B cell (primary cell): ENCODE data around the gene EEF1AKMT3. TPM values are rescaled to one million over a fixed set of nuclear protein-coding genes. Genes with fewer than 3 reads are reported as not detected.

Experiments used
- ATAC-seq: fragments of 200-7000 bp; cut with Tn5 transposase; one replicate; pipeline ENCODE4 v1.10.0; 2021; ENCODE audit warnings: low read depth, mild to moderate bottlenecking, moderate number of reproducible peaks, moderate library complexity
- CTCF ChIA-PET: fragments of 350-600 bp; sonication (Branson Sonifier 250); formaldehyde crosslinking; loops from one replicate; lab custom pipeline; 2021; ENCODE audit warnings: antibody characterized with exemption, inconsistent platforms; lab: Charles Lee
- POLR2A ChIA-PET: fragments of 350-600 bp; sonication (Branson Sonifier 250); formaldehyde crosslinking; loops from one replicate; lab custom pipeline; 2021; ENCODE audit warnings: antibody characterized with exemption; lab: Charles Lee
- DNase-seq: peaks from one replicate; pipeline ENCODE4 v3.0.0; 2013
- H2AFZ ChIP-seq: 2 replicates; pipeline ENCODE4 v1.6.1; 2012; ENCODE audit warnings: mild to moderate bottlenecking, low read depth, low read length; ENCODE audit not compliant: insufficient read depth, poor library complexity, severe bottlenecking
- H3K27ac ChIP-seq, 2 donors: 1 replicate in 1 of 2; 2 replicates in 1 of 2; pipeline ENCODE4 v1.5.1; 2012 to 2013; ENCODE audit warnings: low read length in 2 of 2, mild to moderate bottlenecking in 2 of 2, moderate library complexity in 1 of 2
- H3K27me3 ChIP-seq, 4 experiments: fragments of 200-600 bp in 1 of 4; sonication (generic) in 1 of 4; replicated peaks in 1 of 4; 1 replicate in 2 of 4; 2 replicates in 2 of 4; pipeline versions ENCODE4 v1.6.1 to v1.7.0; 2013 to 2016; ENCODE audit warnings: low read length in 3 of 4, mild to moderate bottlenecking in 2 of 4, mixed read lengths in 1 of 4, moderate library complexity in 1 of 4; ENCODE audit not compliant: insufficient read depth in 4 of 4, control insufficient read depth in 3 of 4; ENCODE audit errors: control extremely low read depth in 1 of 4
- H3K36me3 ChIP-seq, 2 experiments: replicated peaks in 1 of 2; 1 replicate in 1 of 2; 2 replicates in 1 of 2; pipeline versions ENCODE4 v1.6.1 to v1.7.1; 2013; ENCODE audit warnings: low read length in 1 of 2; ENCODE audit not compliant: insufficient read depth in 2 of 2, control insufficient read depth in 1 of 2; ENCODE audit errors: control extremely low read depth in 1 of 2, extremely low read depth in 1 of 2
- H3K4me1 ChIP-seq, 2 donors: fragments of 200-600 bp in 1 of 2; sonication (generic) in 1 of 2; 1 replicate in 1 of 2; 2 replicates in 1 of 2; pipeline versions ENCODE4 v1.5.1 to v1.6.1; 2013 to 2017; ENCODE audit warnings: low read length in 2 of 2; ENCODE audit not compliant: control insufficient read depth in 2 of 2, insufficient read depth in 2 of 2
- H3K4me2 ChIP-seq: replicated peaks from 2 replicates; pipeline ENCODE3; 2012; ENCODE audit warnings: mild to moderate bottlenecking, low read depth, low read length; ENCODE audit not compliant: poor library complexity, severe bottlenecking
- H3K4me3 ChIP-seq, 5 experiments: fragments of 200-600 bp in 1 of 5; sonication (generic) in 1 of 5; 1 replicate in 3 of 5; 2 replicates in 2 of 5; pipeline versions ENCODE4 v1.5.1 to v1.7.0; 2011 to 2016; ENCODE audit warnings: low read length in 4 of 5, mild to moderate bottlenecking in 4 of 5, low read depth in 2 of 5, control low read depth in 1 of 5, moderate library complexity in 1 of 5; ENCODE audit not compliant: insufficient read depth in 1 of 5; ENCODE audit errors: control extremely low read depth in 1 of 5, extremely low read depth in 1 of 5
- H3K79me2 ChIP-seq: fragments of 200-600 bp; sonication (generic); one replicate; pipeline ENCODE4 v1.6.0; 2016; ENCODE audit warnings: low read length; ENCODE audit not compliant: control insufficient read depth, insufficient read depth
- H3K9ac ChIP-seq: fragments of 200-600 bp; sonication (generic); 2 replicates; pipeline ENCODE4 v1.6.1; 2017; ENCODE audit warnings: mild to moderate bottlenecking, low read length, moderate library complexity
- H3K9me3 ChIP-seq, 3 donors: one replicate each; pipeline versions ENCODE4 v1.6.1 to v1.7.1; 2013; ENCODE audit warnings: low read length in 2 of 3; ENCODE audit not compliant: control insufficient read depth in 2 of 3, insufficient read depth in 1 of 3; ENCODE audit errors: control extremely low read depth in 1 of 3
- H4K20me1 ChIP-seq: 2 replicates; pipeline ENCODE4 v1.6.0; 2012; ENCODE audit warnings: mild to moderate bottlenecking, low read length; ENCODE audit not compliant: insufficient read depth, control insufficient read depth, poor library complexity, severe bottlenecking
- H3K27ac Mint-ChIP-seq: one replicate; pipeline ENCODE4 v1.8.0; 2021; ENCODE audit warnings: mixed read lengths
- H3K27me3 Mint-ChIP-seq: one replicate; pipeline ENCODE4 v1.8.0; 2021; ENCODE audit warnings: mixed read lengths
- H3K4me1 Mint-ChIP-seq: one replicate; pipeline ENCODE4 v1.8.0; 2021; ENCODE audit warnings: mixed read lengths
- H3K4me3 Mint-ChIP-seq: one replicate; pipeline ENCODE4 v1.8.0; 2021; ENCODE audit warnings: mixed read lengths
- H3K9me3 Mint-ChIP-seq: one replicate; pipeline ENCODE4 v1.8.0; 2022; ENCODE audit warnings: mixed read lengths; ENCODE audit not compliant: insufficient read depth
- EZH2 ChIP-seq: IDR thresholded peaks from 2 replicates; pipeline ENCODE4 v1.6.1; 2012; ENCODE audit warnings: borderline replicate concordance, low read depth, mild to moderate bottlenecking, moderate library complexity, low read length; ENCODE audit not compliant: insufficient read depth, poor library complexity, severe bottlenecking
- WGBS: methylation state at CpG from one replicate; pipeline ENCODE4 v1.1.5; 2013; ENCODE audit warnings: missing lambda C conversion rate; ENCODE audit not compliant: insufficient coverage; 5-methylcytosine and 5-hydroxymethylcytosine counted together
- intact Hi-C: fragments of 100-400 bp; cut with micrococcal nuclease; formaldehyde crosslinking; loops from one replicate; pipeline ENCODE4 v1.10.0; 2022
- polyA plus RNA-seq: library from polyadenylated mRNA; depleted of rRNA; stranded (reverse); fragments of >200 nt; gene quantifications from 2 replicates; pipeline ENCODE4 v1.2.3, GENCODE V29; 2012
- total RNA-seq, 2 donors: library from RNA; stranded (reverse); fragments of 120-200 nt in 1 of 2; gene quantifications; 1 replicate in 1 of 2; 2 replicates in 1 of 2; pipeline versions ENCODE4 v1.2.3 to v1.2.4, GENCODE V29; 2013 to 2022
- TF ChIP-seq, protein P1 (sequence below): fragments of 200-600 bp; IDR thresholded peaks from one replicate; pipeline ENCODE4 v1.8.0; 2022; ENCODE audit warnings: antibody characterized with exemption, mild to moderate bottlenecking

EEF1AKMT3 gene
- total and polyA plus RNA-seq, 2 donors (not counting 1 experiment from before 2014, with no cell fraction given), result 0.89 to 1.3 TPM

DNA sequence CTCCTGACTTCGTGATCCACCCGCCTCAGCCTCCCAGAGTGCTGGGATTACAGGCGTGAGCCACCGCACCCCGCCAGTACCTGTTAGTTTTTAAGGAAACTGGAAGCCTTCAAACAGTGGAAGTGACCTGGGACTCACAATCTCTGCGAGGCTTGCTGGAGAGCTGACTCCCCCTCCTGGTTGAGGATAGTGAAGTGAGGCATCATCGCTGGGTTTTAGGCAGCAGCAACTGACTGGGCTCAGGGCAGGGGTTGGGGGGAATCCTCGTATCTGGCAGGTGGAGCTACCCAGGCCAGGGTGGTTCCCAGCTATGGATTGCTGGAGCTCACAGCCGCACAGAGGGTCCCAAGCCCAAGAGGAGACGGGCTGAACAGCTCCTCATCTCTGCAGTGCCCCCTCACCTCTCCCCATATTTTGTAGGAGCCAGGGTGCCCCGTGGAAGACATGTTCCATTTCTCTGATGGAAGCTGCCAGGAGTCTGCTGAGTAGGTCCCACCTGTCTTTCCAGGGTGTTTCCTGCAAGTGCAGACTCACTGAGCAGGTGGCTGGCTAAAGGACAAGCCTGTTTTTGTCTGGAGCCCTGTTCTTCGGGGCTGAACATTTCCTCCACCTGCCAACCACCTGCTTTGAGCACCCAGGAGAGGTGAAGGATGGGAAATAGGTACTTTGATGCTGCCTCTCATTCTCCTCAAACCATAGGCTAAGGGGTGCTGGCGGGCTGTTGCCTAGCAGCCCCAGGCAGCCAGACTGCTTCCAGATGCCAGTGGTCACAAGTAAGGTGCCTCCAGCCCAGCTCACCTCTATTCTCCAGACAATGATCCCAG, 43.0 kb downstream of the EEF1AKMT3 start:
- Histone ChIP-seq H3K4me3 (no peak overlapping the region), H3K9me3 (no peaks in the 10 kb centered on the region), H2AFZ (no peak overlapping the region), H3K36me3 (peaks cover 0 to 5% of the 10 kb centered on the region in 2 experiments), H3K27me3 (no peaks in the 10 kb centered on the region), H3K79me2 (no peaks in the 10 kb centered on the region), H3K4me1 (no peaks in the 10 kb centered on the region), H4K20me1 (no peaks in the 10 kb centered on the region), H3K27ac (no peak overlapping the region), H3K4me2 (no peak overlapping the region), H3K9ac (no peak overlapping the region)
- intact Hi-C loops, result no loop called here
- POLR2A ChIA-PET, result no interaction called here
- 89% methylated on average over 9 of the region's 13 CpGs for WGBS
- no peaks in the 10 kb centered on the region for H3K4me1 Mint-ChIP-seq
- no peak overlapping the region for H3K4me3 Mint-ChIP-seq
- CTCF ChIA-PET, result no interaction called here
- ATAC-seq (no peak), DNase-seq (no peak)
- TF ChIP-seq, protein P1, sequence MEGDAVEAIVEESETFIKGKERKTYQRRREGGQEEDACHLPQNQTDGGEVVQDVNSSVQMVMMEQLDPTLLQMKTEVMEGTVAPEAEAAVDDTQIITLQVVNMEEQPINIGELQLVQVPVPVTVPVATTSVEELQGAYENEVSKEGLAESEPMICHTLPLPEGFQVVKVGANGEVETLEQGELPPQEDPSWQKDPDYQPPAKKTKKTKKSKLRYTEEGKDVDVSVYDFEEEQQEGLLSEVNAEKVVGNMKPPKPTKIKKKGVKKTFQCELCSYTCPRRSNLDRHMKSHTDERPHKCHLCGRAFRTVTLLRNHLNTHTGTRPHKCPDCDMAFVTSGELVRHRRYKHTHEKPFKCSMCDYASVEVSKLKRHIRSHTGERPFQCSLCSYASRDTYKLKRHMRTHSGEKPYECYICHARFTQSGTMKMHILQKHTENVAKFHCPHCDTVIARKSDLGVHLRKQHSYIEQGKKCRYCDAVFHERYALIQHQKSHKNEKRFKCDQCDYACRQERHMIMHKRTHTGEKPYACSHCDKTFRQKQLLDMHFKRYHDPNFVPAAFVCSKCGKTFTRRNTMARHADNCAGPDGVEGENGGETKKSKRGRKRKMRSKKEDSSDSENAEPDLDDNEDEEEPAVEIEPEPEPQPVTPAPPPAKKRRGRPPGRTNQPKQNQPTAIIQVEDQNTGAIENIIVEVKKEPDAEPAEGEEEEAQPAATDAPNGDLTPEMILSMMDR, result no peak
- TF ChIP-seq EZH2, result no peak
- no peak overlapping the region for H3K27ac Mint-ChIP-seq
- H3K27me3 Mint-ChIP-seq, result no peaks in the 10 kb centered on the region
- H3K9me3 Mint-ChIP-seq, result no peaks in the 10 kb centered on the region
